RPMI8226 (cell line): ENCODE measurements around the gene NDST4.

Experiments
- DNase-seq: peaks from one replicate; pipeline ENCODE4 v3.0.0-alpha.2; 2015

The NDST4 gene

GRCh38 chr4:114780205-114780604 lies 333.2 kb downstream of the NDST4 start:
- peak; percentile 2 for DNase-seq
